Measurements from ENCODE around the gene PRR14L.
"Not testable (repeated sequence)": the region's sequence is repeated elsewhere in the genome, so short reads cannot be mapped to it uniquely, and the experiment has no call there.

PRR14L gene

GRCh38 chr22:31749636-31750364, at the start of gene PRR14L:
Gene PRR14L, minus strand, starts transcription at chr22:31750132. Its CDS starts 11,272 bp downstream, at chr22:31738860.
- in situ Hi-C loops (cut with HindIII; ENCODE audit: low sequenced_read_pairs) = no loop called here

- in situ Hi-C loops (cut with HindIII; ENCODE audit: low sequenced_read_pairs) = not testable (repeated sequence)
These were observed 49.4 kb upstream of the PRR14L start for GRCh38 chr22:31799358-31799757.

- in situ Hi-C loops (cut with HindIII; ENCODE audit: low sequenced_read_pairs) = no loop called here
These were observed 40.3 kb upstream of the PRR14L start for GRCh38 chr22:31790240-31790639.

GRCh38 chr22:31789803-31790202, 39.9 kb upstream of the PRR14L start:
- in situ Hi-C loops (cut with HindIII; ENCODE audit: low sequenced_read_pairs) = no loop called here

GRCh38 chr22:31776231-31776630, 26.3 kb upstream of the PRR14L start:
- in situ Hi-C loops (cut with HindIII; ENCODE audit: low sequenced_read_pairs) = no loop called here

GRCh38 chr22:31773416-31773815, 23.5 kb upstream of the PRR14L start:
- in situ Hi-C loops (cut with HindIII; ENCODE audit: low sequenced_read_pairs) = loop anchor here (5.0 kb wide), 1 partner anchor 44 kb away; no protein-coding TSS in a partner anchor

GRCh38 chr22:31768422-31769059, 18.6 kb upstream of the PRR14L start:
- in situ Hi-C loops (cut with HindIII; ENCODE audit: low sequenced_read_pairs) = no loop called here

- in situ Hi-C loops (cut with HindIII; ENCODE audit: low sequenced_read_pairs) = no loop called here
These were observed 14.9 kb upstream of the PRR14L start for GRCh38 chr22:31764785-31765184.

- in situ Hi-C loops (cut with HindIII; ENCODE audit: low sequenced_read_pairs) = not testable (repeated sequence)
These were observed 8.9 kb upstream of the PRR14L start for GRCh38 chr22:31758860-31759259.

- in situ Hi-C loops (cut with HindIII; ENCODE audit: low sequenced_read_pairs) = no loop called here
These were observed 7.3 kb upstream of the PRR14L start for GRCh38 chr22:31757265-31757664.

- in situ Hi-C loops (cut with HindIII; ENCODE audit: low sequenced_read_pairs) = no loop called here
These were observed 4.9 kb upstream of the PRR14L start for GRCh38 chr22:31754813-31755212.

- in situ Hi-C loops (cut with HindIII; ENCODE audit: low sequenced_read_pairs) = no loop called here
These were observed 3.9 kb upstream of the PRR14L start, which contains the start of gene DEPDC5 for GRCh38 chr22:31753634-31754501. Gene DEPDC5, plus strand, starts transcription at chr22:31754019. Its CDS starts 903 bp downstream, at chr22:31754922.

- in situ Hi-C loops (cut with HindIII; ENCODE audit: low sequenced_read_pairs) = no loop called here
These were observed 3.2 kb upstream of the PRR14L start for GRCh38 chr22:31753005-31753633.

GRCh38 chr22:31752096-31752847, 2.3 kb upstream of the PRR14L start:
- in situ Hi-C loops (cut with HindIII; ENCODE audit: low sequenced_read_pairs) = no loop called here

- in situ Hi-C loops (cut with HindIII; ENCODE audit: low sequenced_read_pairs) = no loop called here
These were observed 693 bp upstream of the PRR14L start for GRCh38 chr22:31750365-31751284.

GRCh38 chr22:31748490-31748889, 1.4 kb downstream of the PRR14L start:
- in situ Hi-C loops (cut with HindIII; ENCODE audit: low sequenced_read_pairs) = no loop called here

- in situ Hi-C loops (cut with HindIII; ENCODE audit: low sequenced_read_pairs) = no loop called here
These were observed 2.5 kb downstream of the PRR14L start for GRCh38 chr22:31747441-31747840.

GRCh38 chr22:31743871-31744270, 6.1 kb downstream of the PRR14L start:
- in situ Hi-C loops (cut with HindIII; ENCODE audit: low sequenced_read_pairs) = no loop called here

- in situ Hi-C loops (cut with HindIII; ENCODE audit: low sequenced_read_pairs) = no loop called here
These were observed 7.2 kb downstream of the PRR14L start for GRCh38 chr22:31742682-31743081.

All from endothelial cell of hepatic sinusoid (primary cell).